GM21515 (cell line): ENCODE results near the gene PTPN12.
"Not testable (repeated sequence)": the region's sequence is repeated elsewhere in the genome, so short reads cannot be mapped to it uniquely, and the experiment has no call there.

Source experiments
- ATAC-seq: cut with Tn5 transposase; IDR thresholded peaks from one replicate; pipeline ENCODE4 v1.9.1; 2021; ENCODE audit not compliant: unreplicated experiment

The PTPN12 gene

DNA sequence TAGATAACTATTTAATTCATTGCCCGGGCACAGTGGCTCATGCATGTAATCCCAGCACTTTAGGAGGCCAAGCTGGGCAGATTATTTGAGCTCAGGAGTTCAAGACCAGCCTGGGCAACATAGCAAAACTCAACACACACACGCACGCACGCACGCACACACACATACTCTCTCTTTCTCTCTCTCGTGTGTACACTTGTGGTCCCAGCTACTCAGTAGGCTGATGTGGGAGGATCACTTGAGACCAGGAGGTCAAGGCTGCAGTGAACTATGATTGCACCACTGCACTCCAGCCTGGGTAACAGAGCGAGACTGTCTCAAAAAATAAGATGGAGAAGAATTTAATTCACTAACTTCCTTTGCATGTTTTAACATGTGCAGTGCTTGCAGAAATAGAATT, 38.1 kb downstream of the PTPN12 start:
- ATAC-seq, result no peak

DNA sequence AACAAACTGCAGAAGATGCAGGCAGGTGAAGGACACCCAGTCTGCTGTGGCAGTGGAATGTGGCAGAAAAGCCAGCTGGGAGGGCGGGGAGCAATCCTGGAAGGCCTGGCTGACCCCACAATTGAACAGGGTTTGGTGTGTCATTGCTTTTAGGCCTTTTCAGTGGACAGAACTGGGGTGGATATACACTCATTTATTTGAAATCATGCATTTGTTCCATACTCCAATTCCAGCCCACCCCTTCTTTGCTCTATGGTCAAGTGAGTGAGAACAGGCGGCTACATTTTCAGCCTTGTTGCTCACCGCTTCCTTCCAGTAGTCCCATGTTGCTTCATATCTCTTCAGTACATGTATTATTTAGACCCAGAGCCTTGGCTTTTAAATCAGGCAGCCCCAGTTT, 39.8 kb downstream of the PTPN12 start:
- no peak for ATAC-seq

DNA sequence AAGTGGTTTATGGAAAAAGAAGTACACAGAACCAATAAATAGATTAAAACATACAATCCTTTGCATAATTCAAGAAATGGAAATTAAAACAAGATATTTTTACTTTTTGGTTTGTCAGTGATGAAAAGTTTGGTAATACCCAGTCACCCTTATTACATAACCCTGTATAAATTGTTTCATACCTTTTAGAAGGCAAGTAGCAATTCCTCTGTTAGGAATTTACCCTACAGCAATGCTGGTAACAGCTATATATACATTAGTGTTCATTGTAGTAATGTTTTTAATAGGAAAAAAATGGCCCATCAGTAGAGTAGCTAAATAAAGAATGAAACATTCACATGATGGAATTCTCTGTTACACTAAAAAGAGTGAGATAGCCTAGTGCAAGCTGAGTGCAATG, 42.7 kb downstream of the PTPN12 start:
- no peak for ATAC-seq

DNA sequence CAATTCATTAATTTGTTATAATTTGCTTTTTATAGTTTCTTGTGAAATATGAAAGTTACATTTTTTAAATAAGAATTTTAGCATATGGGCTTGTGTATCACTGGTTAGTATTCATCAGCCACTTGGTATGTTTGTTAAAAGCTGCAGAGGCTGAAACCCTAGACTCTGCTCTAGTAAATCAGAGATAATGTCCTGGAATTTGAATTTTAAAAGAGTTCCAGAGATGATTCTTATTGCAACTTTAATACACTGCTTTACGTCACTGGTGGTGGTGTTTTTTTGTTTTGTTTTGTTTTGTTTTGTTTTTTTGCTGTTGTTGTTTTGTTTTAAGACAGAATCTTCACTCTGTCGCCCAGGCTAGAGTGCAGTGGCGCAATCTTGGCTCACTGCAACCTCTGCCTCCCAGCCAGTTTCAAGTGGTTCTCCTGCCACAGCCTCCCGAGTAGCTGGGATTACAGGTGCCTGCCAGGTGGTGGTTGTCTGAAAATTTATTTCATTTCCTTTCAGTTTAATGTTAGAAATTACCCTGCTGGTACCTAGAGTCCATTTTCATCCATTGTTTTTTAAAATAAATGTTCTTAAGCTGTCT, 43.8 kb downstream of the PTPN12 start:
- no peak for ATAC-seq

DNA sequence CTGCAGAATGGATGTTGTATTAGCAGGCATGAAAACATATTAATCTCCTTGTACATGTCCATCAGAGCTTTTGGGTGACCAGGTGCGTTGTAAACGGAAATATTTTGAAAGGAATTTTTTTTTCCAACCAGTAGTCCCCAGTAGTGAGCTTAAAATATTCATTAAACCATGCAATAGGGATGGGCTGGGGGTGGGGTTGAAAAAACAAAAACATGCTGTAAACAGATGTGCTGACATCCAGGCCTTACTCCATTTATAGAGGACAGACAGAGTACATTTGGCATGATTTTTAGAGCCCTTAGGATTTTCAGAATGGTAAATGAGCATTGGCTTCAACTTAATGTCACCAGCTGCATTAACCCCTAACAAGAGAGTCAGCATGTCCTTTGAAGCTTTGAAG, 50.2 kb downstream of the PTPN12 start:
- ATAC-seq, result no peak

DNA sequence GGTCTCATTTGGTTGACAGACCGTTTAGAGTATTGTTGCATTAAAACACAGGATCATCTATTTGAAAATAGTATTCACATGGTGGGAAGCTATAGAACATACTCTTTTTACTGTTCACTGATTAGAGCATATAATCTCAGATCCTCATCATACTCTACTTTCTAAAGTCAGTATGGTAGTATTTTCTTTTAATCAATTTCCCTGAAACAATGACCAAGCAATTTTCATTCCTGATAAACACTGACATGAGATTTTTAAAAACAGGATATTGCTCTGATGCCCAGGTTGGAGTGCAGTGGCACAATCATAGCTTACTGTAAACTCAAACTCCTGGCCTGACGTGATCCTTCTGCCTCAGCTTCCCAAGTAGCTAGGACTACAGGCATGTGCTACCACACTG, 63.9 kb downstream of the PTPN12 start:
- ATAC-seq, result no peak

DNA sequence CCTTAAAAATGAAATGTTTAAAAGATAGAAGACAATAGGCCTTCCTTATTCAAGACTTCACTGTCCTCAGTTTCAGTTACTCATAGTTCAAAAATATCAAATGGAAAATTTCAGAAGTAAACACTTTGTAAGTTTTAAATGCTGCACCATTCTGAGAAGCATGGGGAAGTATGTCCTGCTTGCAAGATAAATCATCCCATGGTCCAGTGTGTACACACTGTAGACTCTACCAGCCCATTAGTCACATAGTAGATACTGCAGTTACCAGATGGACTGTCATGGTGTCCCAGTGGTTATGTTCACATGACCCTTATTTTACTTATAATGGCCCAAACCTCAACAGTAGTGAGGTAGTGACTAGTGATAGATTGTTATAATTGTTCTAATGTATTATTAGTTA, 69.5 kb downstream of the PTPN12 start:
- no peak for ATAC-seq

DNA sequence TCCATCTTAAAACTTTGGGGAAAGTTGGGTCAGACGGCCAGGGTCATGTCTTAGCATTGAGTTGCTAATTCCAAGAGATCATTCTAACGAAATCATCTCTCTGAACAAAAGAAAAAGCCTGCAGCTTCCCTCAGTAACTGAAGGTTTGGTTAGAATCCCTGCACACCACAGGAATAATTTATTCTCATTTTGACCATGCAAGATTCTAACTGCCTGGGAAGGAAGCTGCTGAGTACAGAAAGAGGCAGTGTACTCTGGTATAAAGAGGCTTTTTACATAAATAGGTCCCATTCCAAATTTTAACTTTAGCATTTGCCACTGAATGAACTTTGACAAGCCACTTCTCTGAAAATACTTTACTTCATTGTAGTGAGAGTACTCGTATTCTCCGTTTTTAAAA, 82.2 kb downstream of the PTPN12 start:
- ATAC-seq, result no peak

DNA sequence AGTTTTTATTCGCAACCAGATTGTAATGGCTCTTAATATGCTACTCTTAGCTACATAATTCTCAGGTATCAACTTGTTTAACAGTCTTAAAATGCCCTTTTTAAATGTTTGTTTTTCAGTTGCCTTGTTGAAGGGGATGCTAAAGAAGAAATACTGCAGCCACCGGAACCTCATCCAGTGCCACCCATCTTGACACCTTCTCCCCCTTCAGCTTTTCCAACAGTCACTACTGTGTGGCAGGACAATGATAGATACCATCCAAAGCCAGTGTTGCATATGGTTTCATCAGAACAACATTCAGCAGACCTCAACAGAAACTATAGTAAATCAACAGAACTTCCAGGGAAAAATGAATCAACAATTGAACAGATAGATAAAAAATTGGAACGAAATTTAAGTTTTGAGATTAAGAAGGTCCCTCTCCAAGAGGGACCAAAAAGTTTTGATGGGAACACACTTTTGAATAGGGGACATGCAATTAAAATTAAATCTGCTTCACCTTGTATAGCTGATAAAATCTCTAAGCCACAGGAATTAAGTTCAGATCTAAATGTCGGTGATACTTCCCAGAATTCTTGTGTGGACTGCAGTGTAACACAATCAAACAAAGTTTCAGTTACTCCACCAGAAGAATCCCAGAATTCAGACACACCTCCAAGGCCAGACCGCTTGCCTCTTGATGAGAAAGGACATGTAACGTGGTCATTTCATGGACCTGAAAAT, 89.7 kb downstream of the PTPN12 start:
- ATAC-seq, result no peak

DNA sequence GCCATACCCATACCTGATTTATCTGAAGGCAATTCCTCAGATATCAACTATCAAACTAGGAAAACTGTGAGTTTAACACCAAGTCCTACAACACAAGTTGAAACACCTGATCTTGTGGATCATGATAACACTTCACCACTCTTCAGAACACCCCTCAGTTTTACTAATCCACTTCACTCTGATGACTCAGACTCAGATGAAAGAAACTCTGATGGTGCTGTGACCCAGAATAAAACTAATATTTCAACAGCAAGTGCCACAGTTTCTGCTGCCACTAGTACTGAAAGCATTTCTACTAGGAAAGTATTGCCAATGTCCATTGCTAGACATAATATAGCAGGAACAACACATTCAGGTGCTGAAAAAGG, 90.2 kb downstream of the PTPN12 start:
- no peak for ATAC-seq

DNA sequence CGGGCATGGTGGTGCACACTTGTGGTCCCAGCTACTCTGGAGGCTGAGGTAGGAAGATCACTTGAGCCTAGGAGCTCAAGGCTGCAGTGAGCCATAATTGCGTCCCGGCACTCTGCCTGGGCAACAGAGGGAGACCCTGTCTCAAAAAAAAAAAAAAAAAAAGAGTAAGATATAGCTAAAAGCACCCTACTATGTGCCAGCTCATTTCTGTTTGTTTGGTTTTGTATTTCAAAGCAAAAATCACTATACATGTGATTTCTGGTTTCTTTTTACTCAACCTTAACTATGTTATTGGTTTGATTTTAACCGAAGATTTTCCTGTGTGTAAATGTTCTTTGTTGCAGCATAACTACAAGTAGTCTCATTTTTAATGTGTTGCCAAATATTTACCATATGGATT, 92.7 kb downstream of the PTPN12 start:
- ATAC-seq, result no peak

DNA sequence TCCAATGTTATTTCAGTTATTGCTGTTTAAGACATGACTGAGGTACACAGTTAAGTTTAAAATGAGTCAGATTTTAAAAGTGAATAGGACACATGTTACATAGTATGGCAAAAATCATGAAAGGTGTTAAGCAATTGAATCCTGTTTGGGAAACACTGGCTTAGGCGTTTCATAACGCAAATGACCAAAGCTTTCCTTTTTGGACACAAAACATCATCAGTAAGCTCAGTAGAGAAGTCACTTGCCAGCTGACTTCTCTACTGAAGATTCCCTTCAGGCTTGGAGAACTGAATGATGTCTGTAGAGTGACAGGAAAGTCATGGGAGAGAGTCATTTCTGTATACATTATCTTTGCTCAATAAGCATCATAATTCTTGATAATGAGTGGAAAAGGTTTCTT, 94.7 kb downstream of the PTPN12 start:
- no peak for ATAC-seq

DNA sequence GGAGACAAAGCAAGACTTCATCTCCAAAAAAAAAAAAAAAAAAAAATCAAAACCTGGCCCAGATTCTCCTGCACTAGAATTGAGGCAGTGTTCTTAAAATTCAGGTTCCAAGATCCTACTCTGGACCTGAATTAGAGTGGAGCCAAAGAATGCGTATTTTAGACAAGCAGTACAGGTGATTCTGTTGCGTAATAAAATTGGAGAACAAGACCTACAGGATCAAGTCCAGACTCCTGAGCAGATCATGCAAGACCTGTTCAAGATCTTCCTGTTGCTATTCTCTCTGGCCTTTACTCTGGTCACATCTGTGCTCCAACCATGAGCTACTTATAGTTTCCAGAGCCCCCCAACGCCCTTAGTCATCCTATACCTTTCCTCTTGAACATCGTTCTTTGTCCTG, 107.7 kb downstream of the PTPN12 start:
- ATAC-seq, result no peak

DNA sequence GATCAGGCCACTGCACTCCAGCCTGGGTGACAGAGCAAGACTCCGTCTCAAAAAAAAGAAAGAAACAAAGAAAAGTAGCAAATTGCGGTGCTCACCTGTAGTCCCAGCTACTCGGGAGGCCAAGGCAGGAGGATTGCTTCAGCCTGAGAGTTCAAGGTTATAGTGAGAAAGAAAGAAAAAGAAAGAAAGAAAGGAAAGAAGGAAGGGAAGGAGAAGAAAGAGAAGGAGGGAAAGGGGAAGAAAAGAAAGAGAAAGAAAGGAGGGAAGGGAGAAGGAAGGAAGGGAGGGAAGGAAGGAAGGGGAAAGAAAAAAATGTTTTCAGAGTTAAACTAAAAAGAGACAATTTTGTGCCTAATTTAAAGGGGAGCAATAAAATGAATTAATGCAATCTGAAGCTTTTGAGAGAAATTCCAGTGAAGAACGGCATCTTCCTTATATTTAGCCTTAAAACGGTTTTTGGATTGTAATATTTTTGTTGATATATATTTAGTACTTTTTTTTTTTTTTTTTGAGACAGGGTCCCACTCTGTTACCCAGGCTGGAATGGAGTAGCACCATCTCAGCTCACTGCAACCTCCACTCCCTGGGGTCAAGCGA, 111.7 kb downstream of the PTPN12 start:
- ATAC-seq, result no peak

DNA sequence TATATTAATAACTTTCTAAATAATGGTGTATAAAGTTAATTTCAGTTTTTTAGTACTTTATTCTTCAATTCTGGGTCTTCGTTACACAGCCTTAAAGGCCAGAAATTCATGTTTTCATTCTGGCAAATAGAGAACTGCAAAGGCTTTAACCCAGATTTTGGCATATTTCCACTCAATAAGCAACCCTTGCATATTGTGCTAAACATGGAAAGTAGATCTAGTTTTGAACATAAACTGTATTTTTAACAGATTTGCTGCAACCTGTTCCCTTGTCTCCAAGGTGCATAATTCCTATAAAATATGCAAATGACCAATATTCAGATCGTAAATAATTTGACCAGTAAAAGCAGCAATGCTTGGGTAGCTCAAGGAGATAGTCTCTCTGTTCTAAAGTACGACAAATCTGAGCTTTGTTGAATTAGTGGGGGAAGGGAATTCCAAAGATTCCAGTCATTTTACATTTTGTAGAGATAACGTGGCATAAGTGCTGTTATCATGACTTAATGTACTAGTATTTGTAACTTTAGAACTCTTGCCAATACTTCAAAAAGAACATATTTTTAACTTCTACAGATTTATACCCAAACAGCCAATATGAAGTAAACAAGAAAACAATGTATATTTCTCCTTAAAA, 112.7 kb downstream of the PTPN12 start:
- no peak for ATAC-seq

DNA sequence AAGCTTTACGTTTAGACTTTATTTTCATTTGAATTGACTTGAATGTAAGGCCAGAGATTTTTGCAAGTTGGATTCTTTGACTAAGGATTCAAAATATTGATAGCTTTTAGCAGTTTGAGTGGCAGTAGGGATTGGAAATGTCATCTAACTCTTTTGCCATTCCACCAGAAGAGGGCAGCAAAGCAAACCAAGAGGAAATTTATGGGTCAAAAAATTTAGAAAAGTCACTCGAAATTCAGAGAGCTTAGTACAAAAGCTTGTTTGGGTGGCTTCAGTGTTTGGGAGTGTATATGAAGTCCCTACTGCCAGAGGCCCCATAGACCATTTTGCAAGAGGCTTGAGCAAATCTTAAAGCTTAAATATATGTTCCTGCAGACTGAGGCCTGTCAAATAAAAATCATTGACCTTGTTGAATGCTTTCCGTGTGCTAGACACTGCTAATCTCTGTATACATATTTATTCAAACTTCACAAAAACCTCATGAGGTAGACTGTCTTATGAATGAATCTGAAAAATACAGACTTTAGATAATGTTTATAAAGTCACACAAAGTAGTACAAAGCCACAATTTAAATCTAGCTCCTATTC, 114.6 kb downstream of the PTPN12 start:
- no peak for ATAC-seq

DNA sequence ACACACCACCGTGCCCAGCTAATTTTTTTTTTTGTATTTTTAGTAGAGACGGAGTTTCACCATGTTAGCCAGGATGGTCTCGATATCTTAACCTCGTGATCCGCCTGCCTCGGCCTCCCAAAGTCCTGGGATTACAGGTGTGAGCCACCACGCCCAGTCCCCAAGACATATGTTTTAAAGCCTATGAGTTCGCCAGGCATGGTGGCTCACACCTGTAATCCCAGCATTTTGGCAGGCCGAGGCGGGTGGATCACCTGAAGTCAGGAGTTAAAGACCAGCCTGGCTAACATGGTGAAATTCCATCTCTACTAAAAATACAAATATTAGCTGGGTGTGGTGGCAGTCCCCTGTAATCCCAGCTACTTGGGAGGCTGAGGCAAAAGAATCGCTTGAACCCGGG, 115.7 kb downstream of the PTPN12 start:
- ATAC-seq, result not testable (repeated sequence)

DNA sequence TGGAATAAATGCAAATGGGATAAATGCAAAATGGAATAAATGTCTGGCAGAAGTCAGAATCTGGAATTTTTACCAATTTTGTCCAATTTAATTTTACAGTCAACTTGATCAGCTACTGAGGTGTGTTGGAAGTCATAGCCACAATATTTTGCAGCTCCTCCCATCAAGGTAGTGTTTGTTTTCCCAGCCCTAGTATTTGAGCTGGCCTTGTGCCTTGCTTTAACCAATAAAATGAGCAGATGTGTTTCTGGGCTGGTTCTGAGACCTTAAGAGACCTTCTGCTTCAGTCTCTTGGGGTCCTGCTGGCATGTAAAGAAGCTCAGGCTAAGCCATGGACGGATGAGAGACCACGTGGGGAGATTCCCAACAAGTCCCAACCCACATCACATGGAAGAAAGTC, 116.5 kb downstream of the PTPN12 start:
- ATAC-seq, result no peak

DNA sequence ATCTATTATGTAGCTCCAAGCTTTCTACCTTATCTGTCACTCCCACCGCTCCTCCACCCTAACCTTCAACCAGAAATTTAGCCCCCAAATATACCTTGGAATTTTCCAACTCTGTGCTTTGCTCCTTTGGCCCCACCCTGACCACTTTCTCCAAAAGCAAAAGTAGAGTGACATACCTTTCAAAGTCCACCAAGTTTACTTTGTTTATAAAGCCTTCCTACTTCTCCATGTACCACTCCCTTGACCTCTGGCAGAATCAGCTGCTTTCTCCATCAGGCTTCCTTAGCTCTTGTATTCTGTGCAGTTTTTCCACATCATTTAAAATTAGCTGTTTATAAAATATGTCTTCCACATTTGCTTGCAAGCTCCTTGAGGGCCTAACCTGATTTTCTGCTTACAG, 118.3 kb downstream of the PTPN12 start:
- ATAC-seq, result no peak

DNA sequence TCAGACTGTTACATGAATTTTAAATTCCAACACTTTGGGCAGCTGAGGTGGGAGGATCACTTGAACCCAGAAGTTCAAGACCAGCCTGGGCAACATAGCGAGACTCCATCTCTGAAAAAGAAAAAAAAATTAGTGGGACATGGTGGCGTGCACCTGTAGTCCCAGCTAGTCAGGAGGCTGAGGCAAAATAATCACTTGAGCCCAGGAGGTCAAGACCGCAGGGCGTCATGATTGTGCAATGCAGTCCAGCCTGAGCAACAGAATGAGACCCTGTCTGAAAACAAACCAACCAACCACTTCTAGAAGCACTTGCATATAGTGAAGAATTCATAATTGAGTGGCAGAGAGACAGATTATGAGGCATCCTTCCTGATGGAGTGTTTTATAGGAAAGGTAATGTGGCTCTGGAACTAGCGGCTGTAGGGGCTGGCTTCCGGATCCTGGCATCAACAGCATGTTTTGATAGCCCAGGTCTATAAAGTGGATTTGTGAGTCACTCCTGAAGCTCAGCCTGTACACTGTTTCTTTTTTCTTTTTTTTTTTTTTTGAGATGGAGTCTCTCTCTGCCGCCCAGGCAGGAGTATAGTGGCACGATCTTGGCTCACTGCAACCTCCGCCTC, 118.9 kb downstream of the PTPN12 start:
- no peak for ATAC-seq

DNA sequence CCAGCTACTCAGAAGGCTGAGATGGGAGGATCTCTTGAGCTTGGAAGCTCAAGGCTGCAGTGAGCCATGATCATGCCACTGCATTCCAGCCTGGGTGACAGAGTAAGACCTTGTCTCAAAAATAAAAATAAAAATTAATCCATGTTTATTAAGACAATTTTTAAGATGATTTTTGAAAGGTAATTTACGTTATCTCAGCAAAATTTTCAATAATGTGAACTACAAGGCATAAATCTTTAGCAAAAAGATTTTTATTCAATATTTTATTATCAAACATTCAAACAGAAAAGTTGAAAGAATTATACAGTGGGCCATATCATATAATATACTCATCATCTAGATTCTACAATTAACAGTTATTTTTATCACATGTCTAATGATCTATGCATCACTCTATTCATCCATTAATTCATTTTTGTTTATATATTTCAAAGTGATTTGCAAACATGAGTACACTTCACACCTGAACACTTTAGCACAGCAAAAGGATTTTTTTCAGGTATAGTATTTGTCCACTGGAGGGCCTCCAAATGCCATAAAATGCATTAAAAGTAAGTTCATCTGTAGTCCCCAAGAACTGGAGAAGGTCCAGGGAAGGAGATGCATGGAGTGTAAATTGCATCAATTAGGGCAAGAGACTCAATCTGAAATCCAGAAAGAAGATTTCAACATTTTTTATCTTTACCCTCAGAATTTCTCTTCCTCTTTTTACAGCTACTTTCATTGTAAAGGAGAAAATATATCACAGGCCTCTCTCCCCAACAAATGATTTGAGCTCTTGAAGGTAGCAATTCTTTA, 120.5 kb downstream of the PTPN12 start:
- ATAC-seq, result no peak
